HCEC 1CT (cell line): Measurements from ENCODE around the gene DSEL.
A peak's percentile ranks its signal among the peaks of the same experiment; 100 is the strongest.

Source experiments
- DNase-seq: peaks from one replicate; pipeline ENCODE4 v3.0.0-alpha.2; 2017

The DSEL gene

GRCh38 chr18:67516539-67517443 lies at the start of gene DSEL:
Gene DSEL (minus strand): TSS chr18:67516720. CDS start chr18:67514608, 2,112 bp downstream.
- peak; percentile 96 for DNase-seq

- DNase-seq = no peak
Observed at GRCh38 chr18:67553437-67553836, 36.9 kb upstream of the DSEL start.

GRCh38 chr18:67550872-67551520 lies 34.5 kb upstream of the DSEL start:
- DNase-seq = no peak

- DNase-seq = no peak
Observed at GRCh38 chr18:67549946-67550345, 33.4 kb upstream of the DSEL start.

GRCh38 chr18:67545681-67546080 lies 29.2 kb upstream of the DSEL start:
- DNase-seq = no peak

- no peak for DNase-seq
Observed at GRCh38 chr18:67540559-67540958, 24.0 kb upstream of the DSEL start.

GRCh38 chr18:67531929-67532328 lies 15.4 kb upstream of the DSEL start:
- DNase-seq = no peak

GRCh38 chr18:67525328-67526099 lies 9.0 kb upstream of the DSEL start:
- DNase-seq = peak; percentile 98

- DNase-seq = peak; percentile 62
Observed at GRCh38 chr18:67520351-67520921, 3.9 kb upstream of the DSEL start.

- DNase-seq = peak; percentile 71
Observed at GRCh38 chr18:67519592-67519991, 3.1 kb upstream of the DSEL start.

GRCh38 chr18:67518566-67518965 lies 2.0 kb upstream of the DSEL start:
- peak; percentile 5 for DNase-seq

- peak; percentile 20 for DNase-seq
Observed at GRCh38 chr18:67517444-67517765, 885 bp upstream of the DSEL start.

GRCh38 chr18:67515942-67516538 lies 480 bp downstream of the DSEL start:
- DNase-seq = peak; percentile 86

GRCh38 chr18:67514901-67515540 lies 1.5 kb downstream of the DSEL start:
- peak; percentile 27 for DNase-seq

GRCh38 chr18:67514465-67514864 lies 2.1 kb downstream of the DSEL start:
- no peak for DNase-seq

- peak; percentile 27 for DNase-seq
Observed at GRCh38 chr18:67513280-67513679, 3.2 kb downstream of the DSEL start.

GRCh38 chr18:67511840-67512239 lies 4.7 kb downstream of the DSEL start:
- no peak for DNase-seq

- DNase-seq = peak; percentile 10
Observed at GRCh38 chr18:67510831-67511230, 5.7 kb downstream of the DSEL start.

- peak; percentile 21 for DNase-seq
Observed at GRCh38 chr18:67509741-67510391, 6.7 kb downstream of the DSEL start.

GRCh38 chr18:67508146-67508545 lies 8.4 kb downstream of the DSEL start:
- DNase-seq = no peak

- DNase-seq = no peak
Observed at GRCh38 chr18:67504739-67505138, 11.8 kb downstream of the DSEL start.
